Sigmoid colon (tissue), 7 donors: Measurements from ENCODE around the gene SPAG5. TPM values are rescaled to one million over a fixed set of nuclear protein-coding genes. Genes with fewer than 3 reads are reported as not detected.
"Not testable (repeated sequence)": the region's sequence is repeated elsewhere in the genome, so short reads cannot be mapped to it uniquely, and the experiment has no call there.

Experiments
- DNase-seq: peaks from one replicate; pipeline ENCODE4 v3.0.0-alpha.2; 2019
- H3K27ac ChIP-seq, 4 donors: fragments of 200-600 bp; sonication (generic); one replicate each; pipeline ENCODE4 v1.5.1; 2016 to 2019; ENCODE audit warnings: mild to moderate bottlenecking in 1 of 4
- H3K27me3 ChIP-seq, 3 donors: fragments of 200-600 bp; sonication (generic); one replicate each; pipeline ENCODE4 v1.5.1; 2019; ENCODE audit warnings: mild to moderate bottlenecking in 1 of 3
- H3K36me3 ChIP-seq, 4 donors: fragments of 200-600 bp; sonication (generic); one replicate each; pipeline ENCODE4 v1.5.1; 2016 to 2019
- H3K4me1 ChIP-seq, 4 donors: fragments of 200-600 bp; sonication (generic); one replicate each; pipeline ENCODE4 v1.5.1; 2017 to 2019
- H3K4me3 ChIP-seq, 4 donors: fragments of 200-600 bp; sonication (generic); one replicate each; pipeline ENCODE4 v1.5.1; 2017 to 2019; ENCODE audit warnings: mild to moderate bottlenecking in 2 of 4, moderate library complexity in 1 of 4
- H3K9me3 ChIP-seq, 4 donors: fragments of 200-600 bp in 3 of 4; sonication (generic) in 3 of 4; one replicate each; pipeline versions ENCODE4 v1.5.1 to v1.6.1; 2013 to 2019
- CTCF ChIP-seq, 4 experiments: fragments of 450-650 bp in 3 of 4; fragments of 200-600 bp in 1 of 4; IDR thresholded peaks; one replicate each; pipeline ENCODE4 v1.5.1; 2016 to 2019; ENCODE audit warnings: antibody characterized with exemption in 4 of 4, mild to moderate bottlenecking in 3 of 4, moderate library complexity in 2 of 4
- EP300 ChIP-seq, 4 donors: sonication (generic); formaldehyde crosslinking; IDR thresholded peaks; one replicate each; pipeline ENCODE4 v1.6.1; 2017; ENCODE audit warnings: antibody characterized with exemption in 4 of 4
- POLR2A ChIP-seq, 2 donors: fragments of 450-650 bp; IDR thresholded peaks; one replicate each; pipeline ENCODE4 v1.6.1; 2016; ENCODE audit warnings: antibody characterized with exemption in 2 of 2, mild to moderate bottlenecking in 2 of 2, moderate library complexity in 2 of 2
- POLR2AphosphoS5 ChIP-seq, 4 donors: sonication (generic); formaldehyde crosslinking; IDR thresholded peaks; one replicate each; pipeline ENCODE4 v1.6.1; 2017; ENCODE audit warnings: antibody characterized with exemption in 4 of 4
- WGBS, 2 donors: extraction: QIAGEN DNeasy Blood & Tissue Kit; methylation state at CpG; one replicate each; pipeline ENCODE4 v1.1.7; 2013; 5-methylcytosine and 5-hydroxymethylcytosine counted together
- intact Hi-C: fragments of 100-400 bp; cut with DNase I; formaldehyde crosslinking; loops from one replicate; pipeline ENCODE4 v1.15.1; 2023
- polyA plus RNA-seq, 3 donors: library from polyadenylated mRNA; stranded (reverse); fragments of 200-250 nt; gene quantifications; one replicate each; pipeline ENCODE4 v1.2.3, GENCODE V29; 2013
- total RNA-seq, 4 donors: library from RNA; depleted of rRNA; stranded (reverse); fragments of >200 nt; gene quantifications; one replicate each; pipeline ENCODE4 v1.1.0, GENCODE V29; 2016
- donor health status: healthy with polysubstance abuse.
- donor health status: Bipolar disorder and iron deficiency.
- donor health status: healthy.

Gene SPAG5
- total and polyA plus RNA-seq, 7 donors: 0.33 to 35.2 (median 3.9) TPM

- Histone ChIP-seq H3K4me1 (peaks cover 0 to 8% (median 7%) of the 10 kb centered on the region in 4 donors), H3K27ac (no peak overlapping the region), H3K36me3 (peaks cover 0 to 3% (median 0%) of the 10 kb centered on the region in 4 donors), H3K4me3 (no peak overlapping the region), H3K27me3 (no peaks in the 10 kb centered on the region), H3K9me3 (no peaks in the 10 kb centered on the region)
- no peak for DNase-seq
- TF ChIP-seq POLR2AphosphoS5 (IDR thresholded peaks at IDR 0.05) (no peak), POLR2A (IDR thresholded peaks at IDR 0.05) (no peak), CTCF (IDR thresholded peaks at IDR 0.05) (no peak), EP300 (IDR thresholded peaks at IDR 0.05) (no peak)
- whole genome bisulfite sequencing, 2 donors: 97 to 99% methylated on average over 8 of the region's 8 CpGs
- intact Hi-C loops: no loop called here
Observed at GRCh38 chr17:28578246-28579195, 20.3 kb downstream of the SPAG5 start.

GRCh38 chr17:28577466-28577824 lies 21.4 kb downstream of the SPAG5 start:
- no peak for DNase-seq
- H3K27me3 ChIP-seq: no peaks in the 10 kb centered on the region
- H3K27ac ChIP-seq: peak overlapping the region in 2 of 4 donors; percentile 29 to 35
- WGBS, 2 donors: 98% methylated on average over 3 of the region's 3 CpGs
- H3K36me3 ChIP-seq: peaks cover 0 to 1% (median 0%) of the 10 kb centered on the region in 4 donors
- intact Hi-C loops: no loop called here
- H3K9me3 ChIP-seq: no peaks in the 10 kb centered on the region
- TF ChIP-seq EP300 (IDR thresholded peaks at IDR 0.05) (no peak), CTCF (IDR thresholded peaks at IDR 0.05) (no peak)
- peak overlapping the region in 1 of 4 donors; percentile 34 for H3K4me3 ChIP-seq
- peaks cover 0 to 12% (median 10%) of the 10 kb centered on the region in 4 donors for H3K4me1 ChIP-seq

GRCh38 chr17:28576758-28577465 lies 21.9 kb downstream of the SPAG5 start, which contains the start of gene ALDOC:
ALDOC (minus strand) TSS chr17:28576895; CDS start chr17:28575532, 1,363 bp downstream.
- intact Hi-C loops: no loop called here
- no peaks in the 10 kb centered on the region for H3K36me3 ChIP-seq
- H3K27ac ChIP-seq: peak within 1 kb of the TSS in 3 of 4 donors; percentile 29 to 45 (median 35)
- no peaks in the 10 kb centered on the region for H3K9me3 ChIP-seq
- H3K4me1 ChIP-seq: peaks cover 0 to 17% (median 15%) of the 10 kb centered on the region in 4 donors
- peak; percentile 97 for DNase-seq
- no peaks in the 10 kb centered on the region for H3K27me3 ChIP-seq
- peak within 1 kb of the TSS in 3 of 4 donors; percentile 15 to 34 (median 31) for H3K4me3 ChIP-seq
- peak in 1 of 4 experiments; percentile 10 for TF ChIP-seq CTCF (IDR thresholded peaks at IDR 0.05)
- no peak for TF ChIP-seq EP300 (IDR thresholded peaks at IDR 0.05)
- TF ChIP-seq POLR2A (IDR thresholded peaks at IDR 0.05): peak; percentile 61 to 87
- peak; percentile 89 to 99 (median 94) for TF ChIP-seq POLR2AphosphoS5 (IDR thresholded peaks at IDR 0.05)
- 4 to 8% methylated on average over 26 of the region's 26 CpGs for WGBS, 2 donors

- 64 to 73% methylated on average over 3 of the region's 3 CpGs for WGBS, 2 donors
- DNase-seq, H3K9me3 ChIP-seq, intact Hi-C loops, H3K36me3 ChIP-seq, H3K27ac ChIP-seq, H3K27me3 ChIP-seq, H3K4me3 ChIP-seq: not testable (repeated sequence)
- H3K4me1 ChIP-seq: peaks cover 0 to 19% (median 17%) of the 10 kb centered on the region in 4 donors
Observed at GRCh38 chr17:28576016-28576415, 22.8 kb downstream of the SPAG5 start.
